ENCODE data around the gene DENND6A. TPM values are rescaled to one million over a fixed set of nuclear protein-coding genes. Genes with fewer than 3 reads are reported as not detected.

Gene DENND6A
- total RNA-seq, 1 donor from 2014 or later: 35.4 TPM

GRCh38 chr3:57691411-57692132 is 1.3 kb downstream of the DENND6A start:
- Histone ChIP-seq H3F3A (ENCODE audit: low read depth) (peaks cover 50% of the 10 kb centered on the region), H3K79me2 (ENCODE audit: low read depth) (peaks cover 58% of the 10 kb centered on the region), H3K9ac (peak overlapping the region; percentile 67), H3K9me3 (ENCODE audit: low read depth) (no peaks in the 10 kb centered on the region), H3K27me3 (no peaks in the 10 kb centered on the region), H3K36me3 (no peaks in the 10 kb centered on the region), H3K4me2 (peak overlapping the region; percentile 74), H3K4me1 (peaks cover 22% of the 10 kb centered on the region), H4K20me1 (ENCODE audit: low read depth) (peaks cover 45% of the 10 kb centered on the region), H2AFZ (replicated peaks) (peak overlapping the region; percentile 14), H3K27ac (peak overlapping the region; percentile 94), H3K4me3 (peak overlapping the region; percentile 61)
- no peak for TF ChIP-seq CTCF (IDR thresholded peaks at IDR 0.05)
- Mint-ChIP-seq H3K36me3 (no peaks in the 10 kb centered on the region), H3K4me1 (peaks cover 26% of the 10 kb centered on the region), H3K27me3 (ENCODE audit: insufficient read depth, low read depth) (peaks cover 2% of the 10 kb centered on the region), H3K4me3 (peak overlapping the region; percentile 93), H3K27ac (peak overlapping the region; percentile 92), H3K9me3 (no peaks in the 10 kb centered on the region)
- no peak for DNase-seq (ENCODE audit: low spot score)

GRCh38 chr3:57689367-57690053 is 3.4 kb downstream of the DENND6A start:
- no peaks in the 10 kb centered on the region for H3K27me3 ChIP-seq
- TF ChIP-seq EZH2 (IDR thresholded peaks at IDR 0.05) (no peak), EZH2phosphoT487 (IDR thresholded peaks at IDR 0.05) (no peak), CTCF (IDR thresholded peaks at IDR 0.05) (peak; percentile 8)
- H3K9me3 ChIP-seq (ENCODE audit: low read depth): no peaks in the 10 kb centered on the region
- no peak overlapping the region for H3K9ac ChIP-seq
- Mint-ChIP-seq H3K4me1 (peaks cover 26% of the 10 kb centered on the region), H3K27ac (no peak overlapping the region), H3K4me3 (no peak overlapping the region), H3K36me3 (no peaks in the 10 kb centered on the region), H3K9me3 (no peaks in the 10 kb centered on the region), H3K27me3 (ENCODE audit: insufficient read depth, low read depth) (no peaks in the 10 kb centered on the region)
- H3F3A ChIP-seq (ENCODE audit: low read depth): peaks cover 47% of the 10 kb centered on the region
- no peak overlapping the region for H3K4me3 ChIP-seq
- H3K79me2 ChIP-seq (ENCODE audit: low read depth): peaks cover 79% of the 10 kb centered on the region
- peaks cover 58% of the 10 kb centered on the region for H4K20me1 ChIP-seq (ENCODE audit: low read depth)
- no peak overlapping the region for H2AFZ ChIP-seq (replicated peaks)
- H3K27ac ChIP-seq: peak overlapping the region; percentile 14
- peak; percentile 63 for DNase-seq (ENCODE audit: low spot score)
- peaks cover 22% of the 10 kb centered on the region for H3K4me1 ChIP-seq
- H3K4me2 ChIP-seq: peak overlapping the region; percentile 51
- no peaks in the 10 kb centered on the region for H3K36me3 ChIP-seq

- no peaks in the 10 kb centered on the region for H3K27me3 Mint-ChIP-seq (ENCODE audit: insufficient read depth, low read depth)
- Histone ChIP-seq H3K27ac (peak overlapping the region; percentile 67), H3K4me3 (no peak overlapping the region), H3K36me3 (no peaks in the 10 kb centered on the region), H3K4me1 (peaks cover 22% of the 10 kb centered on the region), H3K27me3 (no peaks in the 10 kb centered on the region), H3K4me2 (peak overlapping the region; percentile 51), H3K9me3 (ENCODE audit: low read depth) (no peaks in the 10 kb centered on the region), H2AFZ (replicated peaks) (no peak overlapping the region), H3F3A (ENCODE audit: low read depth) (peaks cover 42% of the 10 kb centered on the region), H4K20me1 (ENCODE audit: low read depth) (peaks cover 64% of the 10 kb centered on the region), H3K9ac (no peak overlapping the region), H3K79me2 (ENCODE audit: low read depth) (peaks cover 90% of the 10 kb centered on the region)
- no peak overlapping the region for H3K27ac Mint-ChIP-seq
- no peaks in the 10 kb centered on the region for H3K36me3 Mint-ChIP-seq
- H3K4me1 Mint-ChIP-seq: peaks cover 26% of the 10 kb centered on the region
- no peaks in the 10 kb centered on the region for H3K9me3 Mint-ChIP-seq
- H3K4me3 Mint-ChIP-seq: no peak overlapping the region
- DNase-seq (ENCODE audit: low spot score): no peak
- no peak for TF ChIP-seq CTCF (IDR thresholded peaks at IDR 0.05)
- no peak for TF ChIP-seq EZH2 (IDR thresholded peaks at IDR 0.05)
- no peak for TF ChIP-seq EZH2phosphoT487 (IDR thresholded peaks at IDR 0.05)
These were observed 4.6 kb downstream of the DENND6A start for GRCh38 chr3:57688291-57688690.

Data from neural progenitor cell (in vitro differentiated cells).